HepG2 (cell line): ENCODE results near the gene STAG3.
"Not testable (repeated sequence)": the region's sequence is repeated elsewhere in the genome, so short reads cannot be mapped to it uniquely, and the experiment has no call there.

Experiments used
- ARID2 ChIP-seq: sonication (generic); formaldehyde crosslinking; IDR thresholded peaks from 2 replicates; pipeline ENCODE4 v1.8.1; 2022; ENCODE audit warnings: mild to moderate bottlenecking, missing genetic modification reagents, borderline replicate concordance
- CCDC6 ChIP-seq: sonication (generic); formaldehyde crosslinking; IDR thresholded peaks from 2 replicates; pipeline ENCODE4 v1.8.1; 2022; ENCODE audit warnings: mild to moderate bottlenecking, missing genetic modification reagents, moderate library complexity
- EZH2 ChIP-seq: conservative IDR thresholded peaks from 2 replicates; pipeline ENCODE4 v1.6.1; 2012; ENCODE audit warnings: mild to moderate bottlenecking, low read depth, low read length, moderate library complexity
- NBN ChIP-seq: fragments of 450-650 bp; conservative IDR thresholded peaks from 2 replicates; pipeline ENCODE4 v1.6.1; 2017
- SRY ChIP-seq: sonication (generic); formaldehyde crosslinking; IDR thresholded peaks from 2 replicates; pipeline ENCODE4 v1.8.0; 2022; ENCODE audit warnings: mild to moderate bottlenecking, missing genetic modification reagents
- ZNF407 ChIP-seq: sonication (generic); formaldehyde crosslinking; IDR thresholded peaks from one replicate; pipeline ENCODE4 v1.5.1; 2020; ENCODE audit warnings: mild to moderate bottlenecking, missing genetic modification reagents; ENCODE audit errors: not compliant biosample characterization
- ZNF704 ChIP-seq: sonication (generic); formaldehyde crosslinking; IDR thresholded peaks from 2 replicates; pipeline ENCODE4 v1.8.1; 2023; ENCODE audit warnings: mild to moderate bottlenecking, inconsistent platforms, moderate library complexity, missing genetic modification reagents, borderline replicate concordance
- ZNF841 ChIP-seq: sonication (generic); formaldehyde crosslinking; IDR thresholded peaks from 2 replicates; pipeline ENCODE4 v1.8.1; 2023; ENCODE audit warnings: missing genetic modification reagents, borderline replicate concordance

GRCh38 chr7:100244988-100245605 lies 67.4 kb downstream of the STAG3 start:
- TF ChIP-seq ZNF704; ZNF841 (CRISPR knock-in tag); ARID2 (CRISPR knock-in tag); SRY (CRISPR knock-in tag); EZH2; CCDC6 (CRISPR knock-in tag); ZNF407 (CRISPR knock-in tag); NBN: not testable (repeated sequence)
